Epithelial cell of esophagus (primary cell): ENCODE measurements around the gene GSTCD.

Source experiments
- DNase-seq: peaks from one replicate; pipeline ENCODE4 v3.0.0; 2010; ENCODE audit warnings: low read depth
- H3K4me3 ChIP-seq: 2 replicates; pipeline ENCODE4 v1.5.1; 2011; ENCODE audit warnings: mild to moderate bottlenecking, low read length, control low read depth
- TF ChIP-seq, protein P1 (sequence below): IDR thresholded peaks from 2 replicates; pipeline ENCODE4 v1.5.1; 2011; ENCODE audit warnings: low read depth, mild to moderate bottlenecking, low read length, control low read depth, inconsistent platforms; ENCODE audit not compliant: insufficient read depth; ENCODE audit errors: missing control alignments

GSTCD gene, protein sequence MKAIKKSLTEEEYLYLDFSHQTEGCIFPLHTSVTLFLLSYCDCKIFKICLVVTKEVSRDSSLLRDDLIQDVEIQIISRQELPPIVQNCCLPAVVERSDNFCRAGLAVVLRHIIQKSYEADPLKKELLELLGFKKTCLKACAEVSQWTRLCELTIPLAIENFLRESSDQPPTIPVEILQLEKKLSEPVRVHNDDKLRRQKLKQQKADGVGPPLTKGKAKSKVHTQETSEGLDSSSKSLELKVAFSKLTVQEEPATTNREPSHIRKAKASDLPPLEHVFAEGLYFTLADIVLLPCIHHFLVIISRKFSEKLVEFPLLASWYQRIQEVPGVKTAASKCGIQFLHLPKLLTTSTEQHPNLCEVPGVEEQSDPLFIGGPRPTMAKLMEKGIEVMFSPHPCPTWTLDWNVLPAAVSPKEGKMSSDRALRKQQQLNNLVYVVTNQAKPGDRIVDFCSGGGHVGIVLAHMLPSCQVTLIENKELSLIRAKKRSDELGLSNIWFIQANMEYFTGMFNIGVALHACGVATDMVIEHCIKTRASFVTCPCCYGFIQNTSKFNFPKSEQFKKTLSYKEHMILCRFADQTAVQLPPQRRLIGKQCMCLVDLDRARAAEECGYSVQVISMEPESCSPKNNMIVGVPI

GRCh38 chr4:105708181-105709080 lies at the start of gene GSTCD, which contains the start of gene INTS12:
TSS of gene GSTCD (plus strand) at chr4:105708784. CDS start at chr4:105717614, 8,830 bp downstream.
TSS of gene INTS12 (minus strand) at chr4:105708689. CDS start at chr4:105700005, 8,684 bp downstream.
- H3K4me3 ChIP-seq = peak within 1 kb of the TSS; percentile 90
- peak; percentile 96 for DNase-seq
- TF ChIP-seq, protein P1, sequence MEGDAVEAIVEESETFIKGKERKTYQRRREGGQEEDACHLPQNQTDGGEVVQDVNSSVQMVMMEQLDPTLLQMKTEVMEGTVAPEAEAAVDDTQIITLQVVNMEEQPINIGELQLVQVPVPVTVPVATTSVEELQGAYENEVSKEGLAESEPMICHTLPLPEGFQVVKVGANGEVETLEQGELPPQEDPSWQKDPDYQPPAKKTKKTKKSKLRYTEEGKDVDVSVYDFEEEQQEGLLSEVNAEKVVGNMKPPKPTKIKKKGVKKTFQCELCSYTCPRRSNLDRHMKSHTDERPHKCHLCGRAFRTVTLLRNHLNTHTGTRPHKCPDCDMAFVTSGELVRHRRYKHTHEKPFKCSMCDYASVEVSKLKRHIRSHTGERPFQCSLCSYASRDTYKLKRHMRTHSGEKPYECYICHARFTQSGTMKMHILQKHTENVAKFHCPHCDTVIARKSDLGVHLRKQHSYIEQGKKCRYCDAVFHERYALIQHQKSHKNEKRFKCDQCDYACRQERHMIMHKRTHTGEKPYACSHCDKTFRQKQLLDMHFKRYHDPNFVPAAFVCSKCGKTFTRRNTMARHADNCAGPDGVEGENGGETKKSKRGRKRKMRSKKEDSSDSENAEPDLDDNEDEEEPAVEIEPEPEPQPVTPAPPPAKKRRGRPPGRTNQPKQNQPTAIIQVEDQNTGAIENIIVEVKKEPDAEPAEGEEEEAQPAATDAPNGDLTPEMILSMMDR = no peak

DNA sequence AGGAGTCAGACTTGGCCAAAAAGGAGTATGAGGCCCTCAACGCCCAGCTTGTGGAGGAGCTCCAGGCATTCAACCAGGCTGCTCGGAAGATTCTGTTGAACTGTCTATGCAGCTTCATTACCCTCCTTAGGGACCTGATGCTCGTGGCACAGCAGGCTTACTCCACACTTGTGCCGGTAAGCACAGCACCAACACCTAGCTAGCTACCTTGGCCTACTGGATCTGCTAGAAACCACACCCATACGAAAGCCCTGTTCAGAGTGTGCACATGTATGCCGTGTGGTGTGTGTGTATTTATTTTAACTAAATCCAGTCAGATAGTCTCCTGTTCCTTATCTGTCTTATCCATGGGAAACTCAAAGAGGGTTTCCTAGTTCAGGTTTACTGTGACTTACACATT lies 49.4 kb upstream of the GSTCD start:
- no peak for DNase-seq
- TF ChIP-seq, protein P1 = no peak
- H3K4me3 ChIP-seq = no peak overlapping the region

- H3K4me3 ChIP-seq = no peak overlapping the region
- DNase-seq = peak; percentile 31
- TF ChIP-seq, protein P1 = no peak
These were observed 47.6 kb upstream of the GSTCD start for GRCh38 chr4:105661028-105661427.

DNA sequence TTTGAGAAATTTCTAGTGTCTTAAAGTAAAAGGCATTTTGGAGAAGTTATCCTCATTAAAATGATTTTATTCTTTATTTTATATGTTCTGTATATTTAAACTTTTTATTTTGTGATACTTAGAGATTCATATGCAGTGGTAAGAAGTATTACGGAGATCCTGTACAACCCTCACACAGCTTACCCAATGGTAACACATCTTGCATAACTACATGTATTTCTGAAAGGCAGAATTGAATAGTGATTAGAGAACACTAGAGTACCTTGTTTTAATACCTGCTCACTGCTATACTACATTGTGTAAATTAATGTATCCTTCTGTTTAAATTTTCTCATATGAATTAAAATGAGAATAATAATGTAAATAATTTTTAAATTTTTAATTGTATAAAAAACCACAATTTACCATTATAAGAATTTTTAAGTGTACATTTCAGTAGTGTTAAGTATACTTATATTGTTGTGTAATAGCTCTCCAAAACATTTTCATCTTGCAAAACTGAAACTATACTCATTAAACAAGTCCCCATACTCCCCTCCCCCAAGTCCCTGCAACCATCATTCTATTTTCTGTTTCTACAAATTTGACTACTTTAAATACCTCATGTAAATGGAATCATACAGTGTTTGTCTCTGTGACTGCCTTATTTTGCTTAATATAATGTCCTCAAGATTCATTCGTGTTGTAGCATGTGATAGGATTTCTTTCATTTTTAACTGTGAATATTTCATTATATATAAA lies 45.5 kb upstream of the GSTCD start:
- no peak overlapping the region for H3K4me3 ChIP-seq
- TF ChIP-seq, protein P1 = no peak
- no peak for DNase-seq

DNA sequence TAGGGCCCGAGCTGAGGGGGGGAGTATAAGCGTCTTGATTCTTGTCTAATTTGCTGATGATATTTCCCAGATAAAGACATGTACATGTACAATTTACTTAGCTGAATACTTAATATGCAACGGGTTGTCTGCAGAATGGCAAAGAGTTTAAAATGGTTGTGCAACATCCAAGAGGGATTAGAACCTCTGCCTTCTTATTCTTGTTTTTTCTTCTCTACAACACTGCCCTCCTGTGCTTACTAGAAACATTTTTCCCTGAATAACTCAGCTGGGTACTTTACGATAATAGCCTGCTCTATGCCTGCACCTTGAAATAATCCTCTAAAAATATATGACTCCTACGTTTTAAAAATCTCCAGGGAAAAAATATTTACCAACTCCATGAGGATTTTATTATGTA lies 41.9 kb upstream of the GSTCD start:
- peak; percentile 66 for DNase-seq
- H3K4me3 ChIP-seq = no peak overlapping the region
- TF ChIP-seq, protein P1 = peak; percentile 50

GRCh38 chr4:105670684-105671083 lies 37.9 kb upstream of the GSTCD start:
- DNase-seq = no peak
- TF ChIP-seq, protein P1 = no peak
- H3K4me3 ChIP-seq = no peak overlapping the region
